HG03095 (cell line): Measurements from ENCODE around the gene SEMA3F.
"Not testable (repeated sequence)": the region's sequence is repeated elsewhere in the genome, so short reads cannot be mapped to it uniquely, and the experiment has no call there.

Source experiments
- ATAC-seq: cut with Tn5 transposase; IDR thresholded peaks from one replicate; pipeline ENCODE4 v1.9.1; 2021; ENCODE audit warnings: moderate library complexity; ENCODE audit not compliant: unreplicated experiment

SEMA3F gene

GRCh38 chr3:50207359-50208042 is 52.4 kb downstream of the SEMA3F start:
- ATAC-seq, result no peak

GRCh38 chr3:50208677-50209344 is 53.7 kb downstream of the SEMA3F start:
- no peak for ATAC-seq

GRCh38 chr3:50210176-50210509 is 55.0 kb downstream of the SEMA3F start:
- no peak for ATAC-seq

- no peak for ATAC-seq
Measured at GRCh38 chr3:50210510-50211367, 55.6 kb downstream of the SEMA3F start.

GRCh38 chr3:50211368-50211717 is 56.2 kb downstream of the SEMA3F start:
- not testable (repeated sequence) for ATAC-seq

GRCh38 chr3:50211930-50212329 is 56.8 kb downstream of the SEMA3F start:
- ATAC-seq, result no peak

- no peak for ATAC-seq
Measured at GRCh38 chr3:50212502-50212901, 57.4 kb downstream of the SEMA3F start.

- no peak for ATAC-seq
Measured at GRCh38 chr3:50212971-50213370, 57.8 kb downstream of the SEMA3F start.

GRCh38 chr3:50213373-50213772 is 58.2 kb downstream of the SEMA3F start:
- no peak for ATAC-seq

- no peak for ATAC-seq
Measured at GRCh38 chr3:50214824-50215223, 59.7 kb downstream of the SEMA3F start.

GRCh38 chr3:50215529-50215928 is 60.4 kb downstream of the SEMA3F start:
- no peak for ATAC-seq

GRCh38 chr3:50217681-50218080 is 62.6 kb downstream of the SEMA3F start:
- ATAC-seq, result no peak

- no peak for ATAC-seq
Measured at GRCh38 chr3:50218448-50218847, 63.3 kb downstream of the SEMA3F start.

GRCh38 chr3:50219285-50219684 is 64.2 kb downstream of the SEMA3F start:
- ATAC-seq, result no peak

GRCh38 chr3:50220109-50220508 is 65.0 kb downstream of the SEMA3F start:
- ATAC-seq, result no peak

- no peak for ATAC-seq
Measured at GRCh38 chr3:50221051-50221410, 65.9 kb downstream of the SEMA3F start.

GRCh38 chr3:50221411-50222168 is 66.5 kb downstream of the SEMA3F start:
- no peak for ATAC-seq

- no peak for ATAC-seq
Measured at GRCh38 chr3:50222169-50222528, 67.0 kb downstream of the SEMA3F start.

- no peak for ATAC-seq
Measured at GRCh38 chr3:50224639-50225038, 69.5 kb downstream of the SEMA3F start.

GRCh38 chr3:50226888-50227389 is 71.8 kb downstream of the SEMA3F start:
- peak; percentile 18 for ATAC-seq
